ENCODE measurements around the gene CIITA. TPM values are rescaled to one million over a fixed set of nuclear protein-coding genes. Genes with fewer than 3 reads are reported as not detected.

Gene CIITA
- total RNA-seq, 1 experiment from 2014 or later = not detected

GRCh38 chr16:10930755-10931093 lies 53.7 kb downstream of the CIITA start:
- H3K4me1 Mint-ChIP-seq = no peaks in the 10 kb centered on the region
- no peak overlapping the region for H2BK120ac ChIP-seq (ENCODE audit: low read depth, low read length, poor library complexity, severe bottlenecking)
- no peak overlapping the region for H2BK20ac ChIP-seq (ENCODE audit: low read depth, low read length, poor library complexity, severe bottlenecking)
- H3K9ac ChIP-seq (ENCODE audit: extremely low read depth, insufficient read length, low read length) = no peak overlapping the region
- no peak overlapping the region; the same call in 1 of the 2 replicates for H3K14ac ChIP-seq (ENCODE audit: insufficient read depth, low read length)
- no peaks in the 10 kb centered on the region for H3K27me3 ChIP-seq (ENCODE audit: insufficient read depth, low read length)
- no peaks in the 10 kb centered on the region for H3K9me3 ChIP-seq (ENCODE audit: control insufficient read depth, low read depth, low read length)
- H3K4me1 ChIP-seq (ENCODE audit: insufficient read depth, low read length) = no peaks in the 10 kb centered on the region
- H3K23me2 ChIP-seq (ENCODE audit: insufficient read length, low read depth, low read length, poor library complexity, severe bottlenecking) = no peaks in the 10 kb centered on the region
- no peaks in the 10 kb centered on the region for H3K9me3 Mint-ChIP-seq
- no peak for DNase-seq
- H4K91ac ChIP-seq (ENCODE audit: insufficient read length, low read depth, low read length) = no peak overlapping the region
- H3K4ac ChIP-seq (ENCODE audit: low read depth, low read length) = no peak overlapping the region
- TF ChIP-seq CTCF (conservative IDR thresholded peaks at IDR 0.05) = peak; percentile 31; the same call in 2 of the 3 replicates
- H3K27ac ChIP-seq (ENCODE audit: insufficient read length, low read depth, low read length) = no peak overlapping the region
- no peak overlapping the region for H3K23ac ChIP-seq (ENCODE audit: insufficient read length, low read depth, low read length)
- no peak overlapping the region for H3K27ac Mint-ChIP-seq
- no peak overlapping the region for H4K5ac ChIP-seq (ENCODE audit: insufficient read length, low read depth, low read length)
- peaks cover 8 to 26% (median 20%) of the 10 kb centered on the region in 3 experiments for H3K36me3 Mint-ChIP-seq (ENCODE audit: insufficient read depth in 1 of 3, low read depth in 3 of 3)
- no peak overlapping the region for H3K4me3 Mint-ChIP-seq
- H3K56ac ChIP-seq (ENCODE audit: insufficient read length, low read depth, low read length) = no peak overlapping the region
- no peaks in the 10 kb centered on the region for H3K79me2 ChIP-seq (ENCODE audit: insufficient read depth, low read length)
- no peaks in the 10 kb centered on the region for H3K79me1 ChIP-seq (ENCODE audit: insufficient read depth, low read depth, low read length, poor library complexity, severe bottlenecking)
- H2BK12ac ChIP-seq (ENCODE audit: insufficient read length, low read depth, low read length) = no peak overlapping the region
- no peak overlapping the region for H3K4me2 ChIP-seq (ENCODE audit: insufficient read depth, insufficient read length, low read length)
- WGBS (ENCODE audit: extremely low coverage, insufficient read length, low lambda C conversion rate) = no CpG with 5 or more reads among the region's 2 CpGs
- no peaks in the 10 kb centered on the region for H4K20me1 ChIP-seq (ENCODE audit: control insufficient read depth, insufficient read depth, insufficient read length)
- H2AK5ac ChIP-seq (ENCODE audit: insufficient read length, low read length) = no peak overlapping the region
- no peak overlapping the region for H4K8ac ChIP-seq (replicated peaks; ENCODE audit: insufficient read length, low read depth, low read length)
- H3T11ph ChIP-seq (ENCODE audit: low read length) = no peak overlapping the region
- no peak overlapping the region for H2AFZ ChIP-seq (ENCODE audit: low read length)
- no peak overlapping the region for H2BK15ac ChIP-seq (ENCODE audit: low read depth, low read length)
- no peak overlapping the region for H2BK5ac ChIP-seq (ENCODE audit: insufficient read length, low read length)
- H3K27me3 Mint-ChIP-seq (ENCODE audit: low read depth) = no peaks in the 10 kb centered on the region
- no peak overlapping the region for H3K18ac ChIP-seq (ENCODE audit: insufficient read length, low read depth, low read length)
